GM12874 (cell line): ENCODE results near the gene TFB2M.

Experiments used
- TF ChIP-seq, protein P1 (sequence below): IDR thresholded peaks from 2 replicates; pipeline ENCODE4 v1.5.1; 2011; ENCODE audit warnings: low read depth, mild to moderate bottlenecking, control low read depth, low read length, moderate library complexity; ENCODE audit not compliant: insufficient read depth

TFB2M gene

DNA sequence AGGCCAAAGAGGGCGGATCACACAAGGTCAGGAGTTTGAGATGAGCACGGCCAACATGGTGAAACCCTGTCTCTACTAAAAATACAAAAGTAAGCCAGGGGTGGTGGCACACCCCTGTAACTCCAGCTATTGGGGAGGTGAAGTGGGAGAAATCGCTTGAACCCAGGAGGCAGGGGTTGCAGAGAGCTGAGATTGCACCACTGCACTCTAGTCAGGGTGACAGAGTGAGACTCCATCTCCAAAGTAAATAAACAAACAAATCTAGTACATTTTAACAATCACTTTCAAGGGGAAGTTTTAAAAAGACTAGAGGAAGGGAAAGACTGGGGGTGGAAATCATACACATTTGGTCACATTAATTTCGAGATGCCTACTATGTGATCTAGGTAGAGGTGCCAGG, 6.8 kb downstream of the TFB2M start:
- TF ChIP-seq, protein P1, sequence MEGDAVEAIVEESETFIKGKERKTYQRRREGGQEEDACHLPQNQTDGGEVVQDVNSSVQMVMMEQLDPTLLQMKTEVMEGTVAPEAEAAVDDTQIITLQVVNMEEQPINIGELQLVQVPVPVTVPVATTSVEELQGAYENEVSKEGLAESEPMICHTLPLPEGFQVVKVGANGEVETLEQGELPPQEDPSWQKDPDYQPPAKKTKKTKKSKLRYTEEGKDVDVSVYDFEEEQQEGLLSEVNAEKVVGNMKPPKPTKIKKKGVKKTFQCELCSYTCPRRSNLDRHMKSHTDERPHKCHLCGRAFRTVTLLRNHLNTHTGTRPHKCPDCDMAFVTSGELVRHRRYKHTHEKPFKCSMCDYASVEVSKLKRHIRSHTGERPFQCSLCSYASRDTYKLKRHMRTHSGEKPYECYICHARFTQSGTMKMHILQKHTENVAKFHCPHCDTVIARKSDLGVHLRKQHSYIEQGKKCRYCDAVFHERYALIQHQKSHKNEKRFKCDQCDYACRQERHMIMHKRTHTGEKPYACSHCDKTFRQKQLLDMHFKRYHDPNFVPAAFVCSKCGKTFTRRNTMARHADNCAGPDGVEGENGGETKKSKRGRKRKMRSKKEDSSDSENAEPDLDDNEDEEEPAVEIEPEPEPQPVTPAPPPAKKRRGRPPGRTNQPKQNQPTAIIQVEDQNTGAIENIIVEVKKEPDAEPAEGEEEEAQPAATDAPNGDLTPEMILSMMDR = no peak

DNA sequence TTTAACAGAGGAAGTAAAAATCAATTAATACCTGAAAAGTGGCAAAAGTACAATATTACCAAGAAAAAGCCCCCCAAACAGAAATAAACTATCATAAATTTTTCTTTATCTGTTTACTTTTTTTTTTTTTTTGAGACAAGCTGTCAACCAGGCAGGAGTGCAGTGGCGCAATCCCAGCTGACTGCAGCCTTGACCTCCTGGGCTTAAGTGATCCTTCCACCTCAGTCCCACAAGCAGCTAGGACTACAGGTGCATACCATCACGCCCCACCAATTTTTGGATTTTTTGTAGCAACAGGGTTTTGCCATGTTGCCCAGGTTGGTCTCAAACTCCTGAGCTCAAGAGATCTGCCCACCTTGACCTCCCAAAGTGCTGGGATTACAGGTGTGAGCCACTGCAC, 8.0 kb downstream of the TFB2M start:
- TF ChIP-seq, protein P1 = no peak

- TF ChIP-seq, protein P1 = no peak
These were observed 11.9 kb downstream of the TFB2M start for GRCh38 chr1:246554201-246554600.

DNA sequence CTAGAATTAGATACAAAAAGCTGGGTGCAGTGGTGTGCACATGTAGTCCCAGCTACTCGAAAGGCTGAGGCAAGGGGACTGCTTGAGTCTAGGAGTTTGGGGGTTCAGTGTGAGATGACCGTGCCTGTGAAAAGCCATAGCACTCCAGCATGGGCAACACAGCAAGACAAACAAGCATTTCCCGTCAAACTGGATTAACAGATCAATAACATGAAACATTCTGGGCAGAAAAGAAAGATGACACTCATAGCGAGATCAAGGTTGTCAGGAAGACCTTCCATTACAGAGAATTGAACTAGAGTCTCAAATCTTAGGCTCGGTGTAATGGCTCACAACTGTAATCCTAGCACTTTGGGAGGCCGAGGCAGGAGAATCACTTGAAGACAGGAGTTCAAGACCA, 14.0 kb downstream of the TFB2M start:
- TF ChIP-seq, protein P1 = no peak

DNA sequence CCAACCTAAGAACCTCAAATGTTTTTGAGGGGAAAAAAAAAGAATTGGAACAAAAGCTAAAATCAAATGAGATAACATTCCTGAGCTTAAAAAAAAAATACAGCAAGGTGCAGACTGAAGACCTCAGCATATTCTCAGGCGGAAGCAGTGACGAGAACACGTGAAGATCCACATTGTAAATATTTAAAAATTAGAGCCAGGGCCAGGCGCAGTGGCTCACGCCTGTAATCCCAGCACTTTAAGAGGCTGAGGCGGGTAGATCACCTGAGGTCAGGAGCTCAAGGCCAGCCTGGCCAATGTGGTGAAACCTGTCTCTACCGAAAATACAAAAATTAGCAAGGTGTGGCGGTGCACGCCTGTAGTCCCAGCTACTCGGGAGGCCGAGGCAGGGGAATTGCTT, 15.7 kb downstream of the TFB2M start:
- TF ChIP-seq, protein P1 = no peak

GRCh38 chr1:246549665-246550064, 16.4 kb downstream of the TFB2M start:
- TF ChIP-seq, protein P1 = no peak

DNA sequence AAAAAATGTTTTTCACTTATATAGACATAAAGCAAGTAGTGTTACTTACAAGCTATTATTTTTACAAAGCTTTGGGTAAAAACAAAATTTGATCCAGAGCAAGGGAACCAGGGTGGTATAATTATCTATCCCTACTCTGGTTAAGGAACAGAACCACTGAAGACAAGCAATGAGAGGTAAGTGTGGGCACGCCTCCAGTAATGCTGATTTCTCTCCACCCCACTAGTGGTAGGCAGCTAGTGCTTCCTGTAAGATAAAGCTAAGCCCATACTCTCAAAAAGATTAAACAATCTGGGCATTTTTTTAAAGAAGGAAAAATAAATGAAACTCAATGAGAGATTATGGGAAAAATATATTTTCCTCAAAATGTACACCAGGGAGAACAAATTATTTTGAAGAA, 22.1 kb downstream of the TFB2M start:
- TF ChIP-seq, protein P1 = no peak

- TF ChIP-seq, protein P1 = no peak
These were observed 25.1 kb downstream of the TFB2M start for GRCh38 chr1:246540738-246541491.
